HuH-7.5 (cell line): ENCODE results near the gene MFSD11.
A peak's percentile ranks its signal among the peaks of the same experiment; 100 is the strongest.
"Not testable (repeated sequence)": the region's sequence is repeated elsewhere in the genome, so short reads cannot be mapped to it uniquely, and the experiment has no call there.

Source experiments
- DNase-seq: peaks from one replicate; pipeline ENCODE4 v3.0.0; 2011; ENCODE audit warnings: low spot score

The MFSD11 gene

DNA sequence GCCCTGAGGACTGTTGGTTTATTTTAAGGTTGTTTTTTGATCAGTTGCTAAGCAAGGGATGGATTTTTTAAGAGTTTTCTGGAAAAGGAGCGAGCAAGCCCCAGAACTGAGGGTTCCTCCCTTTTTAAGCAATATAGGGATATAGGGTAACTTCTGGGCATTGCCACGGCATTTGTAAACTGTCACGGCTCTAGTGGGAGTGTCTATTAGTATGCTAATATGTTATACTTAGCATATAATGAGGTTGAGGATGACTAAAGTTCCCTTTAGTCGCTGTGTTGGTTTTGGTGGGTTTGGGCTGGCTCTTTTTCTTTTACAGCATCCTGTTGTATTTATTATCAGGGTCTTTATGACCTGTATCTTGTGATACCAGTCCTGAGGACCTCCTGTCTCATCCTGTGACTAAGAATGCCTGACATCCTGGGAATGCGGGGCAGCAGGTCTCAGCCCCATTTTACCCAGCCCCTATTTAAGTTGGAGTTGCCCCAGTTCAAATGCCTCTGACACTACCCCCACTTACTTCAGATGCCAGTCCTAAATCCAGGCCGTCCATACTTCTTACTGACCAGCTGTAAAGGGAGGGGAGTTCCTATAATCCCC lies 59.4 kb downstream of the MFSD11 start:
- DNase-seq, result no peak

DNA sequence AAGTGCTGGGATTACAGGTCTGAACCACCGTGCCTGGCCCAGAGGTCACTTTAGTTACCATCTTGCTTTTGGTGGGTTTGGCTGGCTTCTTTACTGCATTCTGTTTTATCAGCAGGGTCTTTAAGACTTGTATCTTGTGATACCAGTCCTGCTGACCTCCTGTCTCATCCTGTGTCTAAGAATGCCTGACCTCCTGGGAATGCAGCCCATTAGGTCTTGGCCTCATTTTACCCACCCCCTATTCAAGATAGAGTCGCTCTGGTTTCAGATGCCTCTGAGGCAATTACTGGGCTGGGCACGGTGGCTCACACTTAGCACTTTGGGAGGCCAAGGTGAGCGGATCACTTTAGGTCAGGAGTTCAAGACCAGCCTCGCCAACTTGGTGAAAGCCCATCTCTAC lies 63.8 kb downstream of the MFSD11 start:
- DNase-seq, result no peak

- no peak for DNase-seq
These were observed 67.4 kb downstream of the MFSD11 start for GRCh38 chr17:76805319-76805718.

DNA sequence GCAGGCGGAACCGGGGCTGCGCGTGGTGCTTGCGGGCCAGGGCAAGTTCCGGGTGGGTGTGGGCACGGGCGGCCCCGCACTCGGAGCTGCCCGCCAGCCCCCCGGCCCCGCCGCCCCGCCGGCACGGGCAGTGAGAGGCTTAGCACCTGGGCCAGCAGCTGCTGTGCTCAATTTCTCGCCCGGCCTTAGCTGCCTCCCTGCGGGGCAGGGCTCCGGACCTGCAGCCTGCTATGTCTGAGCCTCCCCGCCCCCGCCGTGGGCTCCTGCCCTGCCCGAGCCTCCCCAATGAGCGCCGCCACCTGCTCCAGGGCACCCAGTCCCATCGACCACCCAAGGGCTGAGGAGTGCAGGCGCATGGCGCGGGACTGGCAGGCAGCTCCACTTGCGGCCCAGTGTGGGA lies 68.2 kb downstream of the MFSD11 start:
- DNase-seq, result not testable (repeated sequence)

GRCh38 chr17:76806767-76807166 lies 68.8 kb downstream of the MFSD11 start:
- not testable (repeated sequence) for DNase-seq

DNA sequence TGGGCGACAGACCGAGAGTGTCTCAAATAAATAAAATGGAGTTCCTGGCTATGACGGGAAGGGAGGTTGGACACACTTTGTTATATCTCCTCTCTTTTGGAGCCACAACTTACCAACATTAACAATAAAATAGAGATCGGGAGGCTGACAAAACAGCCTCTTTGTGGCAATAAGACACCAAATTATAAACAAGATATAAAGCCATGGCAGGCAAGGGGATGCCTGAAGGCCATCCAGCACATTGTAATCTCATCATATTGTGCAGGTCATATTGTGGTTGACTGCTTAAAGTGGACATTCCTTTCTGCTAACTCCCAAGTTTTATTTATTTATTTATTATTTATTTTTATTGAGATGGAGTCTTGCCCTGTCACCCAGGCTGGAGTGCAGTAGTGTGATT lies 70.4 kb downstream of the MFSD11 start:
- no peak for DNase-seq

DNA sequence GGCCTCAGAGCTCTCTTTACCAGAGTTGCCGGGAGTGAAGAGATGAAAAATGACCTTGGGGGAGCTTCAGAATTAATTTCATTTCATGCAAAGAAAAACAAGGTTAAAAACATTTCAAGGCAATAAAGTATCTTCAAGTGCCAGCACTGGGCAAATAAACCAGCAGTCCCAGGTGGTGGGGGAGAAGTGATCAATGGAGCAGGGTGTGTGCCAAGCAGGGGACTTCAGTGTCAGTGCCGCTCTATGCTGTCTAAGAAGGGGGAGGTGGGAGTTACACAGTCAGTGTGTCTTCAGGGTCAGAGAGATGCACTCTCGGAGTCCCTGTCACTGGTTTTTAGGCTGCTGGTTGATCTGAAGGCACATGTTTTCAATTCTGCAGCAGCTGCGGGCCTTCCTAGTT lies 73.0 kb downstream of the MFSD11 start:
- no peak for DNase-seq

DNA sequence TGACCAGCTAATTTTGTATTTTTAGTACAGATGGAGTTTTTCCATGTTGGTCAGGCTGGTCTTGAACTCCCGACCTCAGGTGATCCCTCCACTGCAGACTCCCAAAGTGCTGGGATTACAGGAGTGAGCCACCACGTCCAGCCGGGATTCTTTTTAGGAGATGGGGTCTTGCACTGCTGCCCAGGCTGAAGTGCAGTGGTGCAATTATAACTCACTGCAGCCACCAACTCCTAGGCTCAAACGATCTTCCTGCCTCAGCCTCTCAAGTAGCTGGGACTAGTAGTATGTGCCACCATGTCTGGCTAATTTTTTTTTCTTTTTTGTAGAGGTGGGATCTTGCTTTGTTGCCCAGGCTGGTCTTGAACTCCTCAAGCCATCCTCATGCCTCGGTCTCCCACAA lies 73.9 kb downstream of the MFSD11 start:
- DNase-seq, result no peak

- DNase-seq, result no peak
These were observed 74.3 kb downstream of the MFSD11 start for GRCh38 chr17:76812263-76812662.

- DNase-seq, result no peak
These were observed 75.0 kb downstream of the MFSD11 start for GRCh38 chr17:76812968-76813367.

DNA sequence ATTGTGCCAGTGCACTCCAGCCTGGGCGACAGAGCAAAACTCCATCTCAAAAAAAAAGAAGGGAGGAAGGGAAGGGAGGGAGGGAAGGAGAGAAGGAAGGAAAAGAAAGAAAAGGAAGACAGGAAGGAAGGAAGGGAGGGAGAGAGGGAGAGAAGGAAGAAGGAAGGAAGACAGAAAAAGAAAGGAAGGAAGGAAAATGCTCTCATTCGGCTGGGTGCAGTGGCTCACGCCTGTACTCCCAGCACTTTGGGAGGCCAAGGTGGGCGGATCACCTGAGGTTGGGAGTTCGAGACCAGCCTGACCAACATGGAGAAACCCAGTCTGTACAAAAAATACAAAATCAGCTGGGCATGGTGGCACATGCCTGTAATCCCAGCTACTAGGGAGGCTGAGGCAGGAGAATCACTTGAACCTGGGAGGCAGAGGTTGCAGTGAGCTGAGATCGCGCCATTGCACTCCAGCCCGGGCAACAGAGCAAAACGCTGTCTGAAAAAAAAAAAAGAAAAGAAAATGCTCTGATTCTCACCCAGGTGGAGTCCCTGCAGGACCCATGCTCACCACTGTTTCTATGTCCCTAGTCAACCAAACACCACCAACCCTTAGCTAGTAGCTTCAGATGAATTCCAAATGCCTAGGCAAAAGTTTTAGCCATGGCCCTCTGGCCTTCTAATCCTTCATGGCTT lies 78.1 kb downstream of the MFSD11 start:
- not testable (repeated sequence) for DNase-seq

DNA sequence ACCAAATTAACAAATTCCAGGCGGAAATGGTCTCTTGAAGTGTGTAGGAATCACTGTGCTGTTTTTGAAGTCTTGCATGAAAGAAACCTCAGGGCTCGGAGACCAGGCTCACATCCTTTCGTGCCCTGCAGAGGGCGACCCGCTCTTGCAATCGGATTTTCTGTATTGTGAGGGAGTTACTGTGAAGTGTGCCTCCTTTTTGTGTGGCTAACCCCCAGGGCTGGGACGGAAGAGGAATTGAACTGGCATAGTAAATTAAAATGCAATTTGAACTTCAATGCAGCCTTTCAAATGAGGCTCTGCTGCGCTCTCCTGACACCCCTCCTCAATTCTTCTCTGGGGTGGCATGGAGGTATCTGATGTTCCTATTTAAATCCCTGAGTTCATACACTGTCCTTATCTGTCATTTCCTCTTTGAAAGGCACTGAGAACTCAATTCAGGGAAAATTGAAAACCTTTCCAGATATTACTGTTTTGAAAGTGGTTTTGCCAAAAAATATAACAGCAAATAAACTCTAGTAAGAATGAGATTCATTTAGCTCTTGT lies 78.7 kb downstream of the MFSD11 start:
- peak; percentile 60 for DNase-seq

GRCh38 chr17:76820039-76820438 lies 82.1 kb downstream of the MFSD11 start:
- no peak for DNase-seq

- DNase-seq, result no peak
These were observed 82.6 kb downstream of the MFSD11 start for GRCh38 chr17:76820561-76820960.

- no peak for DNase-seq
These were observed 84.4 kb downstream of the MFSD11 start for GRCh38 chr17:76822184-76822778.

DNA sequence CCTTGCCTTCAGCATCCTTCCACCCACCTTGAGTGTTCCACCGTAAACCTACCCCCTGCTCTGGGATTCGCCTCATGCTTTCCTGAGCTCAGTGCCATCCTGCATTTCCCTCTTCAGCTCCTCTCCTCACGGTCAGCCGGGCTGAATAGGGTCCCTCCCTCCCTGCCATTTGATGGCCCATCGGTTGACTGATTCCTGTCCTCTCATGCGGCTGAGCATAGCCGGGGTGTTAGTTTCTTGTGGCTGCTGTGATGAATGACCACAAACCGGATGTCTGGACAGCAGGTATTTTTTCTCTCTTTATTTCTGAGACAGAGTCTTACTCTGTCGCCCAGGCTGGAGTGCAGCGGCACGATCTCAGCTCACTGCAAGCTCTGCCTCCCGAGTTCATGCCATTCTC lies 86.2 kb downstream of the MFSD11 start:
- no peak for DNase-seq

DNA sequence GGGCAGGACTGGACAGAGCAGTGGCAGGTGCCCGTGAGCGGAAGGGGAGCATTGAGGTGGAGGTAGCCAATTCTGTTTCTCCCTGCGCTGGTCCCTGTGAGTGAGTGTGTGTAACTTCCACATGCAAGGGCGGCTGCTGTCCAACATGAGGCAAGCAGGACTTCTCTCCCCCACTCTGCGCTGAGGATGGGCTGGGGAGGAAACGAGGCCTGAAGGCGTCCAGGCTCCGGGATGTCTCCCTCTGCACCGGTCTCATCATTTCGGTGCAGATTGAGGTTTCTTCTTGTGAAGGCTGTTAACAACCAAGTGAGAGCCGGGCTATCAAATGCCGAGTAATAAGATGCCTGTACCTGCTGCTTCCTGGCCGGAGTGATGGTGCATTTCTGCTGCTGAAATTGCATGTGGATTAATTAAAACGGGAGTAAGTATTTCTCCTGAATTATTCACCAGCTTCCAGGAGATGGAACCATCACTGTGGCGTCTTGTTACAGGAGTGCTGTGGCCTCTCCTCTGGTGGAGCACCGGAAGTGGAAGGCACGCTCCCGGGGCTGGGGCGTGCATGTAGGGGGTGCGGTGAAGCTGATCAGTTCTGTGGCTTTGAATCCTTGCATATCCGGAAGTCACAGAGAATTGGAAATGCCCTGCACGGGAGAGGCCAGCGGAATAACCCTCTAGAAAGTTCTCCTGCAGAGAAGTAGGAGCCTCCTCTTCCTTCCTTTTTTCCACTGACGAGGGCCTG lies 88.6 kb downstream of the MFSD11 start:
- DNase-seq, result no peak

DNA sequence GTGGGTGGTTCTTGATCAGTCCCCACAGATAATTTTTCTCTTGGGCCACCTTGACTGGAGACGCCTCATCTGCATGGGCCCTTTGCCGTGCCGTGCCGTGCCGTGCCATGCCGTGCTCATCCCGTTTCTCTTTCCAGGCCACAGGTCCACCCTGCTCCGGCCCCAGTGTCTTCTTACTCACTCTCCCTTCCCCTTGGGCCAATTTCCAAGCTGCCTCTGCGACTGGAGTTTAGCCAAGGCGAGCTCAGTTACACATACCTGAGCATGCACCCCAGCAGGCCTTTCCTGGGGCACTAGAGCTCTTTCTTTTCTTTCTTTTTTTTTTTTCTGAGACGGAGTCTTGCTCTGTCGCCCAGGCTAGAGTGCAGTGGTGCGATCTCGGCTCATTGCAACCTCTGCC lies 89.8 kb downstream of the MFSD11 start:
- no peak for DNase-seq
